H9 (cell line): Measurements from ENCODE around the gene MCAM. TPM values are rescaled to one million over a fixed set of nuclear protein-coding genes. Genes with fewer than 3 reads are reported as not detected.

ENCODE experiments used
- DNase-seq: peaks from one replicate; pipeline ENCODE4 v3.0.0-alpha.2; 2017
- H2AFZ ChIP-seq: one replicate; pipeline ENCODE4 v1.6.1; 2013; ENCODE audit warnings: mild to moderate bottlenecking, low read length, control low read depth, moderate library complexity
- H2AK5ac ChIP-seq: 2 replicates; pipeline ENCODE4 v1.6.1; 2013; ENCODE audit warnings: low read length, control low read depth, mixed read lengths; ENCODE audit not compliant: insufficient read length
- H2BK120ac ChIP-seq: one replicate; pipeline ENCODE4 v1.6.1; 2013; ENCODE audit warnings: low read depth, mild to moderate bottlenecking, low read length, control low read depth, inconsistent platforms; ENCODE audit not compliant: poor library complexity, severe bottlenecking
- H2BK12ac ChIP-seq: 2 replicates; pipeline ENCODE4 v1.6.1; 2013; ENCODE audit warnings: low read length, control low read depth, mixed read lengths, low read depth; ENCODE audit not compliant: insufficient read length
- H2BK15ac ChIP-seq: 2 replicates; pipeline ENCODE4 v1.6.1; 2013; ENCODE audit warnings: low read depth, low read length, control low read depth
- H2BK20ac ChIP-seq: one replicate; pipeline ENCODE4 v1.6.1; 2013; ENCODE audit warnings: low read depth, mild to moderate bottlenecking, low read length, control low read depth, inconsistent platforms; ENCODE audit not compliant: poor library complexity, severe bottlenecking
- H2BK5ac ChIP-seq: 2 replicates; pipeline ENCODE4 v1.6.1; 2013; ENCODE audit warnings: low read length, control low read depth, mixed read lengths; ENCODE audit not compliant: insufficient read length
- H3K14ac ChIP-seq: 2 replicates; pipeline ENCODE4 v1.6.1; 2013; ENCODE audit warnings: low read length, control low read depth; ENCODE audit not compliant: insufficient read depth
- H3K18ac ChIP-seq: 2 replicates; pipeline ENCODE4 v1.6.1; 2013; ENCODE audit warnings: low read depth, mild to moderate bottlenecking, mixed read lengths, low read length, control low read depth; ENCODE audit not compliant: insufficient read length
- H3K23ac ChIP-seq: 2 replicates; pipeline ENCODE4 v1.6.1; 2013; ENCODE audit warnings: low read length, control low read depth, mixed read lengths, low read depth; ENCODE audit not compliant: insufficient read length
- H3K23me2 ChIP-seq: 2 replicates; pipeline ENCODE4 v1.6.1; 2013; ENCODE audit warnings: low read depth, mild to moderate bottlenecking, mixed read lengths, low read length, control low read depth; ENCODE audit not compliant: insufficient read length, poor library complexity, severe bottlenecking
- H3K27ac ChIP-seq: 2 replicates; pipeline ENCODE4 v1.5.1; 2013; ENCODE audit warnings: low read length, control low read depth, mixed read lengths, low read depth; ENCODE audit not compliant: insufficient read length
- H3K27me3 ChIP-seq: 2 replicates; pipeline ENCODE4 v1.6.1; 2013; ENCODE audit warnings: low read length, control low read depth, inconsistent platforms; ENCODE audit not compliant: insufficient read depth
- H3K4ac ChIP-seq: 2 replicates; pipeline ENCODE4 v1.6.1; 2013; ENCODE audit warnings: low read depth, mild to moderate bottlenecking, control low read depth, inconsistent platforms, low read length, moderate library complexity
- H3K4me1 ChIP-seq: 2 replicates; pipeline ENCODE4 v1.6.1; 2013; ENCODE audit warnings: low read length, control low read depth, inconsistent platforms; ENCODE audit not compliant: insufficient read depth
- H3K4me2 ChIP-seq: 2 replicates; pipeline ENCODE4 v1.6.1; 2013; ENCODE audit warnings: low read length, control low read depth, mixed read lengths; ENCODE audit not compliant: insufficient read length, insufficient read depth
- H3K56ac ChIP-seq: 2 replicates; pipeline ENCODE4 v1.6.1; 2013; ENCODE audit warnings: low read depth, mild to moderate bottlenecking, mixed read lengths, low read length, control low read depth; ENCODE audit not compliant: insufficient read length
- H3K79me1 ChIP-seq: 2 replicates; pipeline ENCODE4 v1.6.1; 2013; ENCODE audit warnings: low read depth, mild to moderate bottlenecking, moderate library complexity, low read length, control low read depth, inconsistent platforms; ENCODE audit not compliant: insufficient read depth, poor library complexity, severe bottlenecking
- H3K79me2 ChIP-seq: 2 replicates; pipeline ENCODE4 v1.6.1; 2013; ENCODE audit warnings: low read length, control low read depth, inconsistent platforms; ENCODE audit not compliant: insufficient read depth
- H3K9ac ChIP-seq: 2 replicates; pipeline ENCODE4 v1.6.1; 2013; ENCODE audit warnings: low read length, control low read depth, mixed read lengths; ENCODE audit not compliant: insufficient read length; ENCODE audit errors: extremely low read depth
- H3K9me3 ChIP-seq: one replicate; pipeline ENCODE4 v1.6.1; 2013; ENCODE audit warnings: low read depth, low read length, inconsistent platforms; ENCODE audit not compliant: control insufficient read depth
- H3T11ph ChIP-seq: one replicate; pipeline ENCODE4 v1.6.1; 2013; ENCODE audit warnings: mild to moderate bottlenecking, low read length, control low read depth, inconsistent platforms
- H4K20me1 ChIP-seq: one replicate; pipeline ENCODE4 v1.6.1; 2013; ENCODE audit not compliant: control insufficient read depth, insufficient read length, insufficient read depth
- H4K5ac ChIP-seq: 2 replicates; pipeline ENCODE4 v1.6.1; 2013; ENCODE audit warnings: low read depth, mild to moderate bottlenecking, mixed read lengths, low read length, control low read depth; ENCODE audit not compliant: insufficient read length
- H4K8ac ChIP-seq: replicated peaks from 2 replicates; pipeline ENCODE4 v1.6.1; 2013; ENCODE audit warnings: low read length, control low read depth, mixed read lengths, low read depth; ENCODE audit not compliant: insufficient read length
- H4K91ac ChIP-seq: 2 replicates; pipeline ENCODE4 v1.6.1; 2013; ENCODE audit warnings: low read depth, mild to moderate bottlenecking, moderate library complexity, mixed read lengths, low read length, control low read depth; ENCODE audit not compliant: insufficient read length
- H3K27ac Mint-ChIP-seq, 3 experiments: 2 replicates in 2 of 3; 3 replicates in 1 of 3; pipeline ENCODE4 v1.8.0; 2020 to 2021; ENCODE audit warnings: mixed read lengths in 3 of 3, mild to moderate bottlenecking in 1 of 3, moderate library complexity in 1 of 3
- H3K27me3 Mint-ChIP-seq: 2 replicates; pipeline ENCODE4 v1.8.0; 2021; ENCODE audit warnings: low read depth, mild to moderate bottlenecking, moderate library complexity, mixed read lengths
- H3K36me3 Mint-ChIP-seq, 3 experiments: 2 replicates in 2 of 3; 3 replicates in 1 of 3; pipeline ENCODE4 v1.8.0; 2020 to 2021; ENCODE audit warnings: low read depth in 3 of 3, mixed read lengths in 3 of 3; ENCODE audit not compliant: insufficient read depth in 1 of 3
- H3K4me1 Mint-ChIP-seq, 2 experiments: 2 replicates each; pipeline ENCODE4 v1.8.0; 2020; ENCODE audit warnings: mixed read lengths in 2 of 2
- H3K4me3 Mint-ChIP-seq, 2 experiments: 2 replicates in 1 of 2; 3 replicates in 1 of 2; pipeline ENCODE4 v1.8.0; 2020 to 2021; ENCODE audit warnings: mild to moderate bottlenecking in 2 of 2, mixed read lengths in 2 of 2, moderate library complexity in 1 of 2
- H3K9me3 Mint-ChIP-seq, 2 experiments: 2 replicates in 1 of 2; 3 replicates in 1 of 2; pipeline ENCODE4 v1.8.0; 2020; ENCODE audit warnings: mild to moderate bottlenecking in 2 of 2, mixed read lengths in 2 of 2, moderate library complexity in 1 of 2
- CTCF ChIP-seq: fragments of 200-600 bp; sonication (generic); conservative IDR thresholded peaks from 3 replicates; pipeline ENCODE4 v1.8.0; 2021; ENCODE audit warnings: antibody characterized with exemption, mild to moderate bottlenecking
- WGBS: extraction: QIAGEN DNeasy Blood & Tissue Kit; methylation state at CpG from one replicate; pipeline ENCODE4 v1.1.7; 2013; ENCODE audit warnings: missing lambda C conversion rate, low lambda C conversion rate, mixed read lengths; ENCODE audit not compliant: insufficient read length; ENCODE audit errors: extremely low coverage; 5-methylcytosine and 5-hydroxymethylcytosine counted together
- total RNA-seq: library from RNA; stranded (reverse); gene quantifications from 2 replicates; pipeline ENCODE4 v1.2.1, GENCODE V29; 2021

The MCAM gene
- total RNA-seq, 1 experiment from 2014 or later = 21.5 TPM

- H2AFZ ChIP-seq = no peak overlapping the region
- no peak overlapping the region for H3K4me3 Mint-ChIP-seq
- H3K9me3 ChIP-seq = no peaks in the 10 kb centered on the region
- H3K27me3 ChIP-seq = no peaks in the 10 kb centered on the region
- H3T11ph ChIP-seq = no peak overlapping the region
- H3K23ac ChIP-seq = no peak overlapping the region
- no peaks in the 10 kb centered on the region for H3K23me2 ChIP-seq
- H4K5ac ChIP-seq = no peak overlapping the region
- no peak overlapping the region for H2BK20ac ChIP-seq
- H2BK15ac ChIP-seq = no peak overlapping the region
- no peak for DNase-seq
- peaks cover 3% of the 10 kb centered on the region for H3K79me1 ChIP-seq
- no peaks in the 10 kb centered on the region for H3K4me1 Mint-ChIP-seq
- no peak overlapping the region for H2BK120ac ChIP-seq
- no peaks in the 10 kb centered on the region for H3K4me1 ChIP-seq
- H3K27ac Mint-ChIP-seq = no peak overlapping the region
- no peak for TF ChIP-seq CTCF
- H3K9me3 Mint-ChIP-seq = no peaks in the 10 kb centered on the region
- no peak overlapping the region for H3K18ac ChIP-seq
- no peaks in the 10 kb centered on the region for H4K20me1 ChIP-seq
- H3K14ac ChIP-seq = no peak overlapping the region
- no peak overlapping the region for H3K9ac ChIP-seq
- H2BK12ac ChIP-seq = no peak overlapping the region
- no peak overlapping the region for H3K27ac ChIP-seq
- no peaks in the 10 kb centered on the region for H3K79me2 ChIP-seq
- H3K36me3 Mint-ChIP-seq = peaks cover 22 to 70% (median 68%) of the 10 kb centered on the region in 3 experiments; a peak in 6 of 7 replicates
- H4K8ac ChIP-seq = no peak overlapping the region
- no peak overlapping the region for H3K4ac ChIP-seq
- no peak overlapping the region for H2AK5ac ChIP-seq
- WGBS = no CpG with 5 or more reads among the region's 1 CpG
- H2BK5ac ChIP-seq = no peak overlapping the region
- H3K56ac ChIP-seq = no peak overlapping the region
- no peak overlapping the region for H3K4me2 ChIP-seq
- H4K91ac ChIP-seq = no peak overlapping the region
- no peaks in the 10 kb centered on the region for H3K27me3 Mint-ChIP-seq
These were observed 39.3 kb downstream of the MCAM start for GRCh38 chr11:119277660-119278059.
